Caco-2 (cell line): ENCODE measurements around the gene FHIT. TPM values are rescaled to one million over a fixed set of nuclear protein-coding genes. Genes with fewer than 3 reads are reported as not detected.

ENCODE experiments used
- BruUV-seq: library from RNA; stranded (reverse); fragments of 400-500 nt; replicated peaks from 2 replicates; lab custom pipeline; 2021; lab: Mats Ljungman, UMichigan
- CTCF ChIA-PET: fragments of 300-600 bp; sonication (Branson Sonifier 250); formaldehyde crosslinking; loops from one replicate; lab custom pipeline; 2022; ENCODE audit warnings: antibody characterized with exemption; lab: Charles Lee
- POLR2A ChIA-PET: fragments of 300-600 bp; sonication (Branson Sonifier 250); formaldehyde crosslinking; loops from one replicate; lab custom pipeline; 2022; ENCODE audit warnings: antibody characterized with exemption; lab: Charles Lee
- DNase-seq, 2 experiments: peaks; one replicate each; pipeline versions ENCODE4 v3.0.0 to v3.0.0-alpha.2; 2020 to 2022
- H3K27me3 ChIP-seq: replicated peaks from 2 replicates; pipeline ENCODE4 v1.6.0; 2011; ENCODE audit warnings: low read length; ENCODE audit not compliant: control insufficient read depth, insufficient read depth
- H3K36me3 ChIP-seq: 2 replicates; pipeline ENCODE4 v1.5.1; 2011; ENCODE audit warnings: low read length; ENCODE audit not compliant: control insufficient read depth, insufficient read depth
- H3K4me1 ChIP-seq: fragments of 250-450 bp; sonication (Bioruptor Pico); 2 replicates; pipeline ENCODE4 v1.5.1; 2020; ENCODE audit warnings: mild to moderate bottlenecking
- H3K4me3 ChIP-seq: 2 replicates; pipeline ENCODE4 v1.5.1; 2011; ENCODE audit warnings: low read depth, mild to moderate bottlenecking, control low read depth, low read length
- H3K9me3 ChIP-seq: fragments of 250-450 bp; sonication (Bioruptor Pico); 2 replicates; pipeline ENCODE4 v1.5.1; 2020; ENCODE audit warnings: mild to moderate bottlenecking, moderate library complexity
- H3K27ac Mint-ChIP-seq: one replicate; pipeline ENCODE4 v1.8.0; 2022; ENCODE audit warnings: mixed read lengths; ENCODE audit not compliant: unreplicated experiment
- H3K27me3 Mint-ChIP-seq: one replicate; pipeline ENCODE4 v1.8.0; 2022; ENCODE audit warnings: mixed read lengths; ENCODE audit not compliant: insufficient read depth, unreplicated experiment
- H3K36me3 Mint-ChIP-seq: one replicate; pipeline ENCODE4 v1.8.0; 2022; ENCODE audit warnings: mild to moderate bottlenecking, mixed read lengths; ENCODE audit not compliant: insufficient read depth, unreplicated experiment
- H3K4me1 Mint-ChIP-seq: one replicate; pipeline ENCODE4 v1.8.0; 2022; ENCODE audit warnings: low read depth, mixed read lengths; ENCODE audit not compliant: unreplicated experiment
- H3K4me3 Mint-ChIP-seq: one replicate; pipeline ENCODE4 v1.8.0; 2022; ENCODE audit warnings: mild to moderate bottlenecking, moderate library complexity, mixed read lengths; ENCODE audit not compliant: unreplicated experiment
- H3K9me3 Mint-ChIP-seq: one replicate; pipeline ENCODE4 v1.8.0; 2022; ENCODE audit warnings: mixed read lengths; ENCODE audit not compliant: unreplicated experiment
- intact Hi-C: fragments of 100-400 bp; cut with micrococcal nuclease; formaldehyde crosslinking; loops from one replicate; pipeline ENCODE4 v1.10.0; 2022; ENCODE audit not compliant: unreplicated experiment
- total RNA-seq: library from RNA; stranded (reverse); gene quantifications from 2 replicates; pipeline ENCODE4 v1.2.3, GENCODE V29; 2022
- TF ChIP-seq, protein P1 (sequence below), 2 experiments: fragments of 200-600 bp in 1 of 2; IDR thresholded peaks; 1 replicate in 1 of 2; 2 replicates in 1 of 2; pipeline versions ENCODE4 v1.5.1 to v1.8.0; 2011 to 2022; ENCODE audit warnings: antibody characterized with exemption in 1 of 2, control low read depth in 1 of 2, inconsistent platforms in 1 of 2, low read depth in 1 of 2, low read length in 1 of 2, mild to moderate bottlenecking in 1 of 2, moderate library complexity in 1 of 2; ENCODE audit not compliant: insufficient read depth in 1 of 2, severe bottlenecking in 1 of 2, unreplicated experiment in 1 of 2

The FHIT gene
- total RNA-seq, 1 experiment from 2014 or later = 8.3 TPM

DNA sequence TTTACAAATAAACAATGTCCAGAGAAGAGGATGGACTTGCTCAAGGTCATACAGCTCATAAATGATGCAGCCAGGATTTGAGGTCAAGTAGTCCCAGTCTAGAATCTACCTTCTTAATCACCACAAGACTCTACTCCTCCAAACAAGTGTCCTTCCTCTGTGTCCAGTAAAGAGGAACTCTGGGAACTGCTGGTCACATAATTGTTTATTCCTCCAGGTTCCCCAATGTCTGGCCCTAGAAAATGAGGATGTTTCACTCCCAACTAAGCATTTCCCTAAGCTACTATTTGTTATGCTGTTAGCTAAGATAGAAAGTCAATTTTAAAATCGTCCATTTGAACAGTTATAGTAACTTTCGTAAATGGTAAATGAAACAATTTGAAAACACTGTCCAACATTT, 192.4 kb downstream of the FHIT start:
- no TSS peak for BruUV-seq
- Mint-ChIP-seq H3K27ac (no peak overlapping the region), H3K4me3 (no peak overlapping the region), H3K9me3 (no peaks in the 10 kb centered on the region), H3K4me1 (no peaks in the 10 kb centered on the region), H3K36me3 (no peaks in the 10 kb centered on the region), H3K27me3 (no peaks in the 10 kb centered on the region)
- POLR2A ChIA-PET = no interaction called here
- Histone ChIP-seq H3K4me1 (no peaks in the 10 kb centered on the region), H3K27me3 (no peaks in the 10 kb centered on the region), H3K36me3 (no peaks in the 10 kb centered on the region), H3K4me3 (no peak overlapping the region), H3K9me3 (no peaks in the 10 kb centered on the region)
- TF ChIP-seq, protein P1, sequence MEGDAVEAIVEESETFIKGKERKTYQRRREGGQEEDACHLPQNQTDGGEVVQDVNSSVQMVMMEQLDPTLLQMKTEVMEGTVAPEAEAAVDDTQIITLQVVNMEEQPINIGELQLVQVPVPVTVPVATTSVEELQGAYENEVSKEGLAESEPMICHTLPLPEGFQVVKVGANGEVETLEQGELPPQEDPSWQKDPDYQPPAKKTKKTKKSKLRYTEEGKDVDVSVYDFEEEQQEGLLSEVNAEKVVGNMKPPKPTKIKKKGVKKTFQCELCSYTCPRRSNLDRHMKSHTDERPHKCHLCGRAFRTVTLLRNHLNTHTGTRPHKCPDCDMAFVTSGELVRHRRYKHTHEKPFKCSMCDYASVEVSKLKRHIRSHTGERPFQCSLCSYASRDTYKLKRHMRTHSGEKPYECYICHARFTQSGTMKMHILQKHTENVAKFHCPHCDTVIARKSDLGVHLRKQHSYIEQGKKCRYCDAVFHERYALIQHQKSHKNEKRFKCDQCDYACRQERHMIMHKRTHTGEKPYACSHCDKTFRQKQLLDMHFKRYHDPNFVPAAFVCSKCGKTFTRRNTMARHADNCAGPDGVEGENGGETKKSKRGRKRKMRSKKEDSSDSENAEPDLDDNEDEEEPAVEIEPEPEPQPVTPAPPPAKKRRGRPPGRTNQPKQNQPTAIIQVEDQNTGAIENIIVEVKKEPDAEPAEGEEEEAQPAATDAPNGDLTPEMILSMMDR (IDR thresholded peaks at IDR 0.05; ENCODE audit: insufficient read depth in 1 of 2, low read depth in 1 of 2, low read length in 1 of 2, severe bottlenecking in 1 of 2, unreplicated experiment in 1 of 2) = no peak
- intact Hi-C loops = no loop called here
- CTCF ChIA-PET = no interaction called here
- DNase-seq = no peak

- H3K9me3 ChIP-seq = no peaks in the 10 kb centered on the region
- H3K4me1 Mint-ChIP-seq = no peaks in the 10 kb centered on the region
- H3K4me3 Mint-ChIP-seq = no peak overlapping the region
- intact Hi-C loops = no loop called here
- CTCF ChIA-PET = no interaction called here
- BruUV-seq = no TSS peak
- no peaks in the 10 kb centered on the region for H3K27me3 Mint-ChIP-seq
- H3K9me3 Mint-ChIP-seq = no peaks in the 10 kb centered on the region
- no peaks in the 10 kb centered on the region for H3K36me3 Mint-ChIP-seq
- no peak overlapping the region for H3K27ac Mint-ChIP-seq
- no peaks in the 10 kb centered on the region for H3K27me3 ChIP-seq
- POLR2A ChIA-PET = no interaction called here
- H3K4me3 ChIP-seq = no peak overlapping the region
- TF ChIP-seq, protein P1 (IDR thresholded peaks at IDR 0.05; ENCODE audit: insufficient read depth in 1 of 2, low read depth in 1 of 2, low read length in 1 of 2, severe bottlenecking in 1 of 2, unreplicated experiment in 1 of 2) = no peak
- H3K4me1 ChIP-seq = no peaks in the 10 kb centered on the region
- DNase-seq = no peak
- no peaks in the 10 kb centered on the region for H3K36me3 ChIP-seq
Observed at GRCh38 chr3:61057464-61057863, 193.8 kb downstream of the FHIT start.

DNA sequence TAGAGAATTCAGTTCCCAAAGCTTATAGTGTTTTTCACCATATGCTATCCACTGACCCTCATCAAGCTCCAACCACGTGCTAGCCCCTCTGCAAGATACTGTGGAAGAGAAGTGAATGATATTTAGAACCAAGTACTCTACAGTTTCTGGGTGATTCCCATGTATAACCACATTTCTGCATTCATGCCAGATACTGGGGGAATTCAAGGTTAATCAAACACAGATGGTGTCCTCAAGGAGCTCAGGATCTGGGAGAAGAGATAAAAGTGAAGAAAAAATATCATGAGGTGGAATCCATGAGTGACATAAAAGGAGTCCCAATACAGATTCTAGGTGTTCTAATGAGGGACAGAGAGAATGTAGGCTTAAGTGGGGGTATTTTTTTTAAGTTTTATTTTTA, 195.8 kb downstream of the FHIT start:
- H3K4me3 Mint-ChIP-seq = no peak overlapping the region
- DNase-seq = no peak
- BruUV-seq = no TSS peak
- TF ChIP-seq, protein P1 (IDR thresholded peaks at IDR 0.05; ENCODE audit: insufficient read depth in 1 of 2, low read depth in 1 of 2, low read length in 1 of 2, severe bottlenecking in 1 of 2, unreplicated experiment in 1 of 2) = no peak
- no peaks in the 10 kb centered on the region for H3K27me3 Mint-ChIP-seq
- no peak overlapping the region for H3K27ac Mint-ChIP-seq
- no peaks in the 10 kb centered on the region for H3K36me3 Mint-ChIP-seq
- H3K9me3 ChIP-seq = no peaks in the 10 kb centered on the region
- H3K9me3 Mint-ChIP-seq = no peaks in the 10 kb centered on the region
- CTCF ChIA-PET = no interaction called here
- H3K4me1 Mint-ChIP-seq = no peaks in the 10 kb centered on the region
- no peak overlapping the region for H3K4me3 ChIP-seq
- no peaks in the 10 kb centered on the region for H3K4me1 ChIP-seq
- intact Hi-C loops = no loop called here
- no peaks in the 10 kb centered on the region for H3K27me3 ChIP-seq
- POLR2A ChIA-PET = no interaction called here
- H3K36me3 ChIP-seq = no peaks in the 10 kb centered on the region
